Measurements from ENCODE around the gene LRCOL1. TPM values are rescaled to one million over a fixed set of nuclear protein-coding genes. Genes with fewer than 3 reads are reported as not detected.

LRCOL1 gene
- total RNA-seq: 10 to 100 TPM in 1 of 6 experiments, 1 to 10 TPM in 4, under 1 TPM in 1; 0.61 to 13.1 (median 6.8) TPM
- long read RNA-seq: 0 reads

- ATAC-seq: no peak
- Histone ChIP-seq H3K4me3 (no peak within 1 kb of the TSS), H3K27me3 (no peaks in the 10 kb centered on the region), H3K4me1 (peaks cover 0 to 36% (median 12%) of the 10 kb centered on the region in 4 donors), H3K36me3 (no peaks in the 10 kb centered on the region), H3K9me3 (no peaks in the 10 kb centered on the region), H3K27ac (peak within 1 kb of the TSS in 2 of 3 donors; percentile 86 to 87)
- TF ChIP-seq CTCF (IDR thresholded peaks at IDR 0.05): no peak
- no peak for TF ChIP-seq POLR2A (IDR thresholded peaks at IDR 0.05)
- no peak for DNase-seq
- WGBS (ENCODE audit: insufficient coverage, low coverage, low lambda C conversion rate, missing lambda C conversion rate): 55% methylated on average over 9 of the region's 35 CpGs
- intact Hi-C loops (cut with DNase I): no loop called here
These were observed at the start of gene LRCOL1 for GRCh38 chr12:132610051-132610759. Gene LRCOL1 (minus strand): TSS chr12:132610582. CDS start chr12:132606251, 4,331 bp downstream.

- Histone ChIP-seq H3K9me3 (no peaks in the 10 kb centered on the region), H3K27ac (no peak overlapping the region), H3K4me1 (peaks cover 0 to 4% (median 0%) of the 10 kb centered on the region in 4 donors), H3K4me3 (no peak overlapping the region), H3K36me3 (peaks cover 0 to 63% (median 23%) of the 10 kb centered on the region in 4 donors), H3K27me3 (no peaks in the 10 kb centered on the region)
- no peak for TF ChIP-seq POLR2A (IDR thresholded peaks at IDR 0.05)
- TF ChIP-seq CTCF (IDR thresholded peaks at IDR 0.05): no peak
- whole genome bisulfite sequencing (ENCODE audit: insufficient coverage, low coverage, low lambda C conversion rate, missing lambda C conversion rate): 30% methylated on average over 4 of the region's 5 CpGs
- intact Hi-C loops (cut with DNase I): no loop called here
- DNase-seq (peak in 2 of 3 donors; percentile 5 to 32), ATAC-seq (peak in 3 of 4 donors; percentile 11 to 47 (median 12))
These were observed 49.7 kb upstream of the LRCOL1 start for GRCh38 chr12:132660052-132660451.

- 30% methylated on average over 2 of the region's 16 CpGs for WGBS (ENCODE audit: insufficient coverage, low coverage, low lambda C conversion rate, missing lambda C conversion rate)
These were observed 48.8 kb upstream of the LRCOL1 start for GRCh38 chr12:132659146-132659545.

GRCh38 chr12:132658149-132658894, 47.9 kb upstream of the LRCOL1 start:
- TF ChIP-seq POLR2A (IDR thresholded peaks at IDR 0.05) (no peak), CTCF (IDR thresholded peaks at IDR 0.05) (no peak)
- intact Hi-C loops (cut with DNase I): no loop called here
- peaks cover 0 to 4% (median 0%) of the 10 kb centered on the region in 4 donors for H3K4me1 ChIP-seq
- H3K36me3 ChIP-seq: peaks cover 0 to 73% (median 23%) of the 10 kb centered on the region in 4 donors
- H3K9me3 ChIP-seq: no peaks in the 10 kb centered on the region
- 87% methylated on average over 32 of the region's 32 CpGs for WGBS (ENCODE audit: insufficient coverage, low coverage, low lambda C conversion rate, missing lambda C conversion rate)
- DNase-seq: peak in 1 of 3 donors; percentile 5
- H3K27ac ChIP-seq: no peak overlapping the region
- ATAC-seq: no peak
- H3K27me3 ChIP-seq: no peaks in the 10 kb centered on the region
- no peak overlapping the region for H3K4me3 ChIP-seq

More at GRCh38 chr12:132659146-132659545, 48.8 kb upstream of the LRCOL1 start:
- TF ChIP-seq CTCF (IDR thresholded peaks at IDR 0.05) (no peak), POLR2A (IDR thresholded peaks at IDR 0.05) (no peak)
- ATAC-seq: peak in 1 of 4 donors; percentile 9
- Histone ChIP-seq H3K4me3 (no peak overlapping the region), H3K9me3 (no peaks in the 10 kb centered on the region), H3K27ac (no peak overlapping the region), H3K36me3 (peaks cover 0 to 72% (median 23%) of the 10 kb centered on the region in 4 donors), H3K4me1 (peaks cover 0 to 4% (median 0%) of the 10 kb centered on the region in 4 donors), H3K27me3 (no peaks in the 10 kb centered on the region)
- DNase-seq: peak in 1 of 3 donors; percentile 30
- intact Hi-C loops (cut with DNase I): no loop called here
